GM19023 (cell line): ENCODE measurements around the gene HTRA2.

ENCODE experiments used
- ATAC-seq: cut with Tn5 transposase; IDR thresholded peaks from one replicate; pipeline ENCODE4 v1.9.1; 2021; ENCODE audit warnings: mild to moderate bottlenecking, moderate library complexity; ENCODE audit not compliant: unreplicated experiment

The HTRA2 gene

GRCh38 chr2:74499940-74500577, 29.7 kb upstream of the HTRA2 start:
- ATAC-seq, result no peak

GRCh38 chr2:74500578-74500946, 29.2 kb upstream of the HTRA2 start:
- no peak for ATAC-seq

GRCh38 chr2:74501335-74502071, 28.2 kb upstream of the HTRA2 start:
- no peak for ATAC-seq

GRCh38 chr2:74502147-74502719, 27.5 kb upstream of the HTRA2 start:
- no peak for ATAC-seq

DNA sequence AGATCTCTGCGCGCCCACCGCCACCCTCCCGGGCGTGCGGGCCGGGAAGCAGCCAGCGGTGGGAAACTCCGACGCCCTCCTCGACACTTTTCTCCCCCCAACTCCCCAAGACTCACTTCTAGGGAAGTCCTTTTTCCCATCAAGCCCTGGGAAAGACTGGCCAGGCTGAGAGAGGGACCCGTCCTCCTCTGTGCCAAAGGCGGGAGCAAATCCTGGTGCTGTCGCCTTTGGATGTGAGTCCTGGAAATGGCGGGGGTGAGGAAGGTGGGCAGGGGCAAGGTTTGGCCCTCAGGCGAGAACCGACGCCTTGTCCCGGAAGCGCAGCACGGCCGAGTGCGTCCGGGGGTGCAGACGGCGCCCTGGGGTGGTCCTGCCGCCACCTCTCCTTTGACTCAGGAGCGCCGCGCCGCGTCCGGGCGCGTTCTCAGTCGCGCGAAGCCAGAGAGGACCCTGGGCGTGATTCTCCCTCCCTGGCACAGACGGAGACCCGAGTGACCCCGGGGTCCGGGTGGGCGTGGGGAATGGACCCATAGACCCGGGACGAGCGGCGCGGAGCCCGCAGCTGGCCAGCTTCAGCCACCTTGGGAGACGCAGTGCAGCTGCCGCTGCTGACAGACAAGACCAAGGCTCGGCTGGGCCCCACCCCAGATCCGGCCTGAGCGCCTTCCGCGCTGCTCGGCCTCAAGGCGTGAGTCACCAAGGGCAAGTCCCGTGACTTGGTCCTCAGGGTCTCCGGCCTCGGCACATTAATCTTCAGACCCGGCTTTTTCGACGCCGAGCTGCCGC, 26.8 kb upstream of the HTRA2 start:
- ATAC-seq, result peak; percentile 35

DNA sequence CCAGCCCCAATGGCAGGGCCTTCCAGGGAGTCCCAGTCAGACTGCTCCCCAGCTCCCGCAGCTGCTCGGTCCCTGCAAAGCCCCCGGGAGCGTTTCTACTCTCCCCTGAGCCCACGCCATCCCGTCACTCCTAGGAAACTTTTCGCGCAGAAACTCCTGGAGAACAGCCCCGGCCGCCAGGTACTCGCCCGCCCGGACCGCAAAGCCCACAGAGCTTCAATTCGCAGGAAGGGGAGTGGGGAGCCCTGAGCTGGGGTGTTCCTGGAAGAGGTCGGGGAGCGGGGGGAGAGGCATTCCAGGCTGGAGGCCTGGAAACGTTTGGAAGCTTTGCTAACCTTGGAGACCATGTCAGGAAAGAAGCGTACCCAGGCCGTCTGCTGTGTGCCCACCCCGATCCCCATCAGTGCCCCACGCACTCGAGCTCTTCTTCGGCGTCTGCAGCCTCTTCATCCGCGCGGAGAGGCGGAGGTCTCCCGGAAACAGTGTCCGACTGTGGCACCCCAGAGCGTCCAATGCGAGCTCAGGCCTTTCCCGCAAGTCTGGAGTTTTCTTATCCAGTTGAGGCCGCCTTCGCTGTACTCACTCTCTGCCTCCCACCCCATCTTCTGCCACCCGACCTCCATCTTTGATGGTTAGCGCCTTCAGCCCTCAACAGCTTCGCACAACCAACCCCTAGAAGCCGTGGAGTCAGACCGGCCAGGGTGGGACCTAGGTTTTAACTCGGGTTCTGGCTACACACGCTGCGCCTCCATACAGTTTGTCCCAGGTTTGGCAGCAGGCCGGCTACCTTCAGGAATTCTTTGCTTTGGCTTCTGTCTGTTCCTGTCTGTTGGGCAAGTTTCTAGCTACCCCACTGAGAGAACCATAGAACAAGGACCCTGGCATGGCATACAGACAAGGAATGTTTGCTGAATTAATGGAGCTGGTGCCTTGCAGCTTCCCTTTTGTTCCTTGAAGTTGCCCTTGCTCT, 25.9 kb upstream of the HTRA2 start:
- no peak for ATAC-seq

DNA sequence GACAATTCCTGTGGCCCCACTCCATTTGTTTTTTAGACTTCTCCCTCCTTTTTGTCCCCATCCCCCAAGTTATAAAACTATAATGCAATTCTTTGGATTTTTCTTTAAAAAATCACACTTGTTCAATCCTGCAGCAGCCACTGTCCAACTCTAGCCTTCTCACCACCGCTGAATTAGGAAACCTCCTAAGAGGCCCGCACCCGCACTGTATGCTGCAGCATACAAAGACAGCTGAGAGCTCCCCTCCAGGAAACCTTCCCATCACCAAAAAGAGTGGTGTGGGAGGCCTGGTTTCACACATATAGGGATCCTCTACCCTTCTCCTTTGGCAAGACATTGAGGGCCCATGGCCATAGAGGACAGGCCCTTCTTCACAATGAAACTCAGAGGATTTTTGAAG, 25.1 kb upstream of the HTRA2 start:
- no peak for ATAC-seq

DNA sequence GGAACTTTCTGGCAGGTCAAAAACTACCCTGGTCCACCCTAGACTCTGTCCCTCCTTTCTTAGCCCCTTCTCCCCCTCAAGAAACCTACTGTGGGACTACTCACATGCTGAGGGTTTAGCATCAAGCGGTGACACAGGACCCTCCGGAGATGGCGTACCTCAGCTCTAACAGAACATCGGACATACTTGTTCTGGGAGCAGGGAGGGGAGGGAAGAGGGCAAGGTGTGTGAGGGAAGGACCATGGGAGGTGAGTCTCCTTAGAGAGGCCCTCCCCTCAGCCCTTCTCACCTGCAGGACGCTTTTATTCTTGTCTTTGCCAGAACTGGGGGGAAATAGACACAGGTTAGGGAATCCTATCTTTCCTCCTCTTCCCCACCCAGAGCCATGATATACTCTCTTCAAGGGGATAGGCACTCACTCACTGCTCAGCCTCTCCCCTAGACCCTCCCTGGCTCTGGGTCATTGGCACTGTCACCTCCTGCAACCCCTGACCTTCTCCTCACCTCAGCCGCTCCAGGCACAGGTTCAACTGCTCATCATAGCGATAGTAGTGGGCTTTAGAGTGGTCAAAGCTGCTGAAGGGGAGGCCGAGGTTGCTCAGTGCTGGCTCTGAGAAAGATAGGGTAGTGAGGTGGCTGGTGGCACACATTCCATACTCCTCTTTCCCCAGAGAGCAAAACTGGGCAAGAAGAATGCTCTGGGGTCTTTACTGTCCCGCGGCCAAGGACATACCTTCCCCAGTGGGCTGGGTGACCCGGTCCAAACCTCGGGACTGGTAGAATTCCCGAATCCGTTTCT, 24.1 kb upstream of the HTRA2 start:
- no peak for ATAC-seq

- ATAC-seq, result peak; percentile 90
These were observed 22.4 kb upstream of the HTRA2 start, which contains the start of gene PCGF1 for GRCh38 chr2:74507145-74507925. PCGF1 (minus strand) TSS chr2:74507695; CDS start chr2:74507668, 27 bp downstream.

- peak; percentile 8 for ATAC-seq
These were observed 21.7 kb upstream of the HTRA2 start for GRCh38 chr2:74507926-74508520.

GRCh38 chr2:74510272-74510671, 19.5 kb upstream of the HTRA2 start:
- ATAC-seq, result no peak

DNA sequence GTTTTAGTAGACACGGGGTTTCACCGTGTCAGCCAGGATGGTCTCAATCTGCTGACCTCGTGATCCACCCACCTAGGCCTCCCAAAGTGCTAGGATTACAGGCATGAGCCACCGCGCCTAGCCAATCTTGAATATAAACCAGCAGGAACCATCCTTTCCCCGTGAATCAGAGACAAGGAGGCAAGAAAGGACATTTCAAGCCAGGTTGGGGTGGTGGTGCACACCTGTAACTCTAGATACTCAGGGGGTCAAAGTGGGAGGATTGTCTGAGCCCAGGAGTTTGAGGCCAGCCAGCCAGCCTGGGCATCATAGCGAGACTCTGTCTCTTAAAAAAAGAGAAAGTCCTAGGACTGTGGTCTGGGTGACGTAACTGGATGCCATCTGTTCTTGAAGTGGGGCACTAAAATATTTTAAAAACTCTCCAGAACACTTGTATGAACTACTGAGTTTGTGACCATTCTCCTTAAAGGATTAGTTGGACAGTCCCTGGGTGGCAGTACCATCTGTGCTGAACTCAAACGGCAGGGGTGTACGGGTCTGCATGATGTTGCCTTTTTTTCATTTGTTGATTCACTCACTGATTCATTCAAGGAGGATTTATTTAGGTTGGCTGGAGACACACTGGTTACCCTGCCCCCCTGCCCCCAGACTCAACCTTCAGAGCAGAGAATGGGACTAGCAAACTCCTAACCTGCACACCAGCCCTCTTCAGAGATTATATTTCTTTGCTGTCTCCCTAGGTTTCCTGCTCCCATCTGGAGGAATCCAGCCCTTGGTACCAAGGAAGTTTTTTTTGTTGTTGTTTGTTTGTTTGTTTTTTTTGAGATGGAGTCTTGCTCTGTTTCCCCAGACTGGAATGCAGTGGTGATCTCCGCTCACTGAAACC, 18.4 kb upstream of the HTRA2 start:
- ATAC-seq, result no peak

GRCh38 chr2:74512744-74513604, 16.8 kb upstream of the HTRA2 start:
- ATAC-seq, result no peak

DNA sequence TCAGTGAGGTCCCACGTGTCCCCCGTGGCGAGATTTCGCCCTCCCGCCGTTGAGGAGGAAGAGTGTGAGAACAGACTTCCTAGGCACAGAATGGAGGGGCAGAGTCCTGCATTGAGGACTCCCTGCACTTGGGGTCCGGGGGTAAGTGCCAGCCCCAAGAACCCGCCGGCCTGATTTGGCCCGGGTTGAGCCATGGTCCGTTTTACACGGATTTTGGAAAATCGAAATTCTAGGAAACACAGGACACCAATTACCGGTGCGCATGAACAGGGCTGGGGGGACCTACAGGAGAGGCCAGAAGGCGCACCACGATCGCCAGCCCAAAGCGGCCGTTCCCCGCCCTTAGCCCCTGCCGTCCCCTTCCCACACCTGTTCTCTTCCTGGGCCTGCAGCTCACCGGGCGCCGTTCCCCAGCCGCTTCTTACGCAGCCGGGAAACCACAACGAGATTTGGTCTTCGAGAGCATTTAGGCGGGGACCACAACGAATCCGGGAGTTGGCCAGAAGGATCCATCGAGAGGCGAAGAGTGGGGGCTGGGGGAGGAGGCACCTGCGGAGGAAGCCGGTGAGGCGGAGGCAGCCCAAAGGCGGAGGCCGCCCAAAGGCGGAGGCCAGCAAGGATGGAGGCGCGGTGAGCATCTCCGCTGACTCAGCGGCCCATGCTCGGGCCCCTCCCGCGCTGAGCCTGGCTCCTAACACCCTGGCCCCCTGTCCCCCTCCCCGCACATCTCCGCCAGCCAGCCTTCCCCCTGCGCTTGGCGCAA, 15.9 kb upstream of the HTRA2 start:
- ATAC-seq, result no peak

- ATAC-seq, result no peak
These were observed 15.1 kb upstream of the HTRA2 start, which contains the start of gene TLX2 for GRCh38 chr2:74514368-74515270. TLX2 (plus strand) TSS chr2:74514450; CDS start chr2:74514807, 357 bp downstream.
